Esophagus squamous epithelium (tissue), 5 donors: Measurements from ENCODE around the gene AADACL2. TPM values are rescaled to one million over a fixed set of nuclear protein-coding genes. Genes with fewer than 3 reads are reported as not detected.

Source experiments
- DNase-seq: peaks from one replicate; lab custom pipeline; 2025; lab: John Stamatoyannopoulos, UW
- H3K27ac ChIP-seq, 4 donors: fragments of 200-600 bp; sonication (generic); one replicate each; pipeline ENCODE4 v1.5.1; 2016 to 2019; ENCODE audit warnings: mild to moderate bottlenecking in 1 of 4
- H3K27me3 ChIP-seq, 4 donors: fragments of 200-600 bp; sonication (generic); 1 replicate in 3 of 4; 2 replicates in 1 of 4; pipeline versions ENCODE4 v1.5.1 to v1.6.0; 2017 to 2021; ENCODE audit warnings: antibody characterized with exemption in 1 of 4
- H3K36me3 ChIP-seq, 3 donors: fragments of 200-600 bp; sonication (generic); one replicate each; pipeline ENCODE4 v1.5.1; 2016 to 2019
- H3K4me1 ChIP-seq, 3 donors: fragments of 200-600 bp; sonication (generic); one replicate each; pipeline ENCODE4 v1.5.1; 2017 to 2019
- H3K4me3 ChIP-seq, 4 donors: fragments of 200-600 bp; sonication (generic); 1 replicate in 3 of 4; 2 replicates in 1 of 4; pipeline ENCODE4 v1.5.1; 2016 to 2019; ENCODE audit warnings: mild to moderate bottlenecking in 2 of 4, moderate library complexity in 1 of 4
- H3K9me3 ChIP-seq, 3 donors: fragments of 200-600 bp; sonication (generic); one replicate each; pipeline ENCODE4 v1.5.1; 2016 to 2019
- POLR2A ChIP-seq, 4 donors: fragments of 450-650 bp; IDR thresholded peaks; one replicate each; pipeline ENCODE4 v1.6.1; 2017; ENCODE audit warnings: antibody characterized with exemption in 4 of 4, mild to moderate bottlenecking in 4 of 4, moderate library complexity in 3 of 4
- WGBS, 2 donors: methylation state at CpG; one replicate each; pipeline ENCODE4 v1.1.5; 2018; 5-methylcytosine and 5-hydroxymethylcytosine counted together
- intact Hi-C: fragments of 100-400 bp; cut with DNase I; formaldehyde crosslinking; loops from one replicate; pipeline ENCODE4 v1.15.0; 2022
- total RNA-seq, 4 donors: library from RNA; depleted of rRNA; stranded (reverse); fragments of >200 nt; gene quantifications; one replicate each; pipeline ENCODE4 v1.1.0, GENCODE V29; 2016
- TF ChIP-seq, protein P1 (sequence below), 6 experiments: fragments of 450-650 bp in 4 of 6; fragments of 200-600 bp in 2 of 6; sonication (generic) in 2 of 6; IDR thresholded peaks; one replicate each; pipeline ENCODE4 v1.5.1; 2016 to 2019; ENCODE audit warnings: antibody characterized with exemption in 6 of 6, mild to moderate bottlenecking in 4 of 6, moderate library complexity in 4 of 6
- donor health status: DM: yes; HTN: yes; CAD: no.

AADACL2 gene
- total RNA-seq, 4 donors from 2014 or later = 0.18 to 0.47 (median 0.19) TPM; not detected in 1

DNA sequence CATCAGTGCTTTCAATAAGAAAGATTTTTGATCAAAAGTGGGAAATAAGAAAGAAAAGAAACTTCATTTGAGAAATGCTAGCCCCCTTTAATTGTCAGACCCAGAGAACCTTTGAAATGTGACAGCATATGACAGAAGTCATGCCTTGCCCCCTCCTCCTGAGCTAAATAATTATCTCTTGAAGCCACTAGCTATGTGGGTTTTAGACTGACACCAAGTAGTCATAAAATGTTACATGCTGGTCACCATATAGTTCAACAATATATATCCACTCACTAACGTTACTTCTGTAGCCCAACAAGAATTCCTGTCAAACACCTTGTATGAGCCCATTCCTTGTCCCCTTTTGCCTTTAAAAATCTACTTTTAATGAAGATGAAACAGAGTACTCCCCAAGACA lies 43.1 kb upstream of the AADACL2 start:
- WGBS, 2 donors = 84 to 93% methylated on average over 1 of the region's 1 CpG
- no peak for DNase-seq
- no peaks in the 10 kb centered on the region for H3K9me3 ChIP-seq
- H3K4me1 ChIP-seq = peaks cover 0 to 8% (median 0%) of the 10 kb centered on the region in 3 donors
- H3K27me3 ChIP-seq = no peaks in the 10 kb centered on the region
- TF ChIP-seq POLR2A (IDR thresholded peaks at IDR 0.05) = no peak
- TF ChIP-seq, protein P1, sequence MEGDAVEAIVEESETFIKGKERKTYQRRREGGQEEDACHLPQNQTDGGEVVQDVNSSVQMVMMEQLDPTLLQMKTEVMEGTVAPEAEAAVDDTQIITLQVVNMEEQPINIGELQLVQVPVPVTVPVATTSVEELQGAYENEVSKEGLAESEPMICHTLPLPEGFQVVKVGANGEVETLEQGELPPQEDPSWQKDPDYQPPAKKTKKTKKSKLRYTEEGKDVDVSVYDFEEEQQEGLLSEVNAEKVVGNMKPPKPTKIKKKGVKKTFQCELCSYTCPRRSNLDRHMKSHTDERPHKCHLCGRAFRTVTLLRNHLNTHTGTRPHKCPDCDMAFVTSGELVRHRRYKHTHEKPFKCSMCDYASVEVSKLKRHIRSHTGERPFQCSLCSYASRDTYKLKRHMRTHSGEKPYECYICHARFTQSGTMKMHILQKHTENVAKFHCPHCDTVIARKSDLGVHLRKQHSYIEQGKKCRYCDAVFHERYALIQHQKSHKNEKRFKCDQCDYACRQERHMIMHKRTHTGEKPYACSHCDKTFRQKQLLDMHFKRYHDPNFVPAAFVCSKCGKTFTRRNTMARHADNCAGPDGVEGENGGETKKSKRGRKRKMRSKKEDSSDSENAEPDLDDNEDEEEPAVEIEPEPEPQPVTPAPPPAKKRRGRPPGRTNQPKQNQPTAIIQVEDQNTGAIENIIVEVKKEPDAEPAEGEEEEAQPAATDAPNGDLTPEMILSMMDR (IDR thresholded peaks at IDR 0.05) = no peak
- intact Hi-C loops = no loop called here
- H3K27ac ChIP-seq = no peak overlapping the region
- H3K4me3 ChIP-seq = no peak overlapping the region
- no peaks in the 10 kb centered on the region for H3K36me3 ChIP-seq

DNA sequence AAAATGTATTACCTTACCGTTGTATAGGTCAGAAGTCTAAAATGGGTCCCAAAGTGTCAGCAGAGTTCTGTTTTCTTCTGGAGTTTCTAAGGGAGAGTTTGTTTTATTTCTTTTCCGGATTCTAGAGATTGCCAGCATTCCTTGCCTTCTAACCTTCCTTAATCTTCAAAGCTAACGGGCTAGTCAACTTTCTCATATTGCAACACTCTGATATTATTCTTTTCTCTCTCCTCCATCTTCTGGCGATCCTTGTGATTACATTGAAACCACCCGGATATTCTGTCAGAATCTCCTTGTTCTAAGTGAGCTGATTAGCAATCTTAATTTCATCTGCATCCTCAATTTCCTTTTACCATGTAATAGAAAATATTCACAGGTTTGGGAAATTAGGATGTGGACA lies 36.2 kb upstream of the AADACL2 start:
- intact Hi-C loops = no loop called here
- Histone ChIP-seq H3K27me3 (no peaks in the 10 kb centered on the region), H3K9me3 (no peaks in the 10 kb centered on the region), H3K4me3 (no peak overlapping the region), H3K27ac (no peak overlapping the region), H3K36me3 (no peaks in the 10 kb centered on the region), H3K4me1 (no peaks in the 10 kb centered on the region)
- no peak for DNase-seq
- TF ChIP-seq, protein P1 (IDR thresholded peaks at IDR 0.05) = no peak
- TF ChIP-seq POLR2A (IDR thresholded peaks at IDR 0.05) = no peak
- 59 to 66% methylated on average over 5 of the region's 5 CpGs for WGBS, 2 donors

DNA sequence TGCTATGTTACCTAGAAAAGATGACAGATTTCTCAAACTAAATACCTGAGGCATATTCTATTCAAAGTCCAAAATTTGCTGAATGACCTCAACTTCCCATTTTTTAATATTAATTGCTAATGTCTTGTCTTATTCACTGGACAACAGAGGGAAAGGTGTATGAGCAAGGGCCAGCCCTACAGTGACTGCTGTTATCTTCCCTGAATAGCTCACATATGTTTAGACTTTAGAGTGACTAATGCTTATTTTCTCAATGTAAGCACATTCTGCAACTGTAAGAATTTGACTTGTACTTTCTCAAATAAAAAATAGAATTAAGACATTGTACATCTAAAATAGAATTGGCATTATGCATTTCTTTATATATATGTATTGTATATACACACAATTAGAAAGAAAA lies 26.5 kb upstream of the AADACL2 start:
- Histone ChIP-seq H3K27me3 (no peaks in the 10 kb centered on the region), H3K9me3 (no peaks in the 10 kb centered on the region), H3K27ac (no peak overlapping the region), H3K4me3 (no peak overlapping the region), H3K36me3 (no peaks in the 10 kb centered on the region), H3K4me1 (no peaks in the 10 kb centered on the region)
- no peak for TF ChIP-seq POLR2A (IDR thresholded peaks at IDR 0.05)
- TF ChIP-seq, protein P1 (IDR thresholded peaks at IDR 0.05) = no peak
- DNase-seq = no peak
- intact Hi-C loops = no loop called here

DNA sequence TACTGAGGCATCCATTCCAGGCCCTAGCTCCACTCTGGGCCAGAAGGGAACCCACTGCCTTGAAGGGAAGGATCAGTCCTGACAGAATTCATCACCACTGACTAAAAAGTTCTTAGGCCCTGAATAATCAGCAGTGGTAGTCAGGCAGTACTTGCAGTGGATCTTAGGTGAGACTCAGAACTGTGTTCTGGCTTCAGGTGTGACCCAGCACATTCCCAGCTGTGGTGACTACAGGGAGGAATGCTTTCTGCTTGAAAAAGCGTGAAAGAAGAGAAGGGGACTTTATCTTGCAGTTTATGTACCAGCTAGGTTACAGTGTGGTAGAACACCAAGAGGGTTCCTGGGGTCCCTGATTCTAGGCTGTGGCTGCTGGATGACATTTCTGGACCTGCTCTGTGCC lies 24.9 kb upstream of the AADACL2 start:
- TF ChIP-seq POLR2A (IDR thresholded peaks at IDR 0.05) = no peak
- TF ChIP-seq, protein P1 (IDR thresholded peaks at IDR 0.05) = no peak
- Histone ChIP-seq H3K36me3 (no peaks in the 10 kb centered on the region), H3K27ac (no peak overlapping the region), H3K4me1 (no peaks in the 10 kb centered on the region), H3K4me3 (no peak overlapping the region), H3K27me3 (no peaks in the 10 kb centered on the region), H3K9me3 (no peaks in the 10 kb centered on the region)
- intact Hi-C loops = no loop called here
- no peak for DNase-seq
- 85 to 88% methylated on average over 1 of the region's 1 CpG for WGBS, 2 donors

DNA sequence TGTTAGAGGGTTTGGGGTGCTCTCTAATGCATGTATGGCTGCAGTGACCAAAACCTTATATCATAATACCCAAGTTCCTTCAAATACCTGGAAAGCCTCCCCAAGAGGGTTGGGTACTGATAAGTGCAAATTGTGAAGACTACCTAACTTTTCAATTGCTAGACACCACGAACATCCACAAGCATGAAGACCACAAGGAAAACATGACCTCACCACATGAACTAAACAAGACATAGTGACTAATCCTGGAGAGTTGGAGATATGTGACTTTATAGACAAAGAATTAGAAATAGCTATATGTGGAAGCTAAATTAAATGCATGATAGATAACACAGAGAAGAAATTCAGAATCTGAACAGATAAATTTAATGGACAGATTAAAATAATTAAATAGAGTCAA lies 23.9 kb upstream of the AADACL2 start:
- no peak for TF ChIP-seq POLR2A (IDR thresholded peaks at IDR 0.05)
- DNase-seq = no peak
- Histone ChIP-seq H3K27ac (no peak overlapping the region), H3K4me1 (no peaks in the 10 kb centered on the region), H3K4me3 (no peak overlapping the region), H3K9me3 (no peaks in the 10 kb centered on the region), H3K27me3 (no peaks in the 10 kb centered on the region), H3K36me3 (no peaks in the 10 kb centered on the region)
- WGBS, 2 donors = 56 to 91% methylated on average over 1 of the region's 1 CpG
- intact Hi-C loops = no loop called here

DNA sequence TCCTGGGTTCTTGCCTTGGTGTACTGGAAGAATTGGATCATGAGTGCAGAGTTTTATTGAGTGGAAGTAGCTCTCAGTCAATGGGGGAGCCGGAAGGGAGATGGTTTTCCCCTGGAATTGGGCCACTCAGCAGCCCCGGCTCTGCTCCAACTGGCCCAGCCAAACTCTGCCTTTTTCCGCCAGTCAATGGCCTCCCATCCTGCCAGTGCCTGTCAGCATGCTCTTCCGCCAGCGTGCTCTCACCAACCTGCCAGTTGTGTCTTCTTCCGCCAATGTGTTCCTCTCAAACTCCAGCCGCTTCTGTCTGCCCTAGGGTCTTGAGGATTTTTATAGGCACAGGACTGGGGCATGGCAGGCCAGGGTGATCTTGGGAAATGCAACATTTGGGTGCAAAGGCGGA lies 12.4 kb upstream of the AADACL2 start:
- H3K36me3 ChIP-seq = no peaks in the 10 kb centered on the region
- H3K9me3 ChIP-seq = no peaks in the 10 kb centered on the region
- intact Hi-C loops = no loop called here
- H3K4me3 ChIP-seq = no peak overlapping the region
- H3K4me1 ChIP-seq = no peaks in the 10 kb centered on the region
- no peaks in the 10 kb centered on the region for H3K27me3 ChIP-seq
- no peak for DNase-seq
- H3K27ac ChIP-seq = no peak overlapping the region
- TF ChIP-seq, protein P1 (IDR thresholded peaks at IDR 0.05) = no peak
- no peak for TF ChIP-seq POLR2A (IDR thresholded peaks at IDR 0.05)
- WGBS, 2 donors = 82 to 100% methylated on average over 3 to 7 of the region's 8 CpGs
